SIG-M5 treated with dmso at 0.1 percent for 504 hours (cell line): ENCODE results near the gene OR2T2.
"Not testable (repeated sequence)": the region's sequence is repeated elsewhere in the genome, so short reads cannot be mapped to it uniquely, and the experiment has no call there.

Source experiments
- DNase-seq: peaks from one replicate; lab custom pipeline; 2025; ENCODE audit not compliant: unreplicated experiment; lab: John Stamatoyannopoulos, UW

The OR2T2 gene

GRCh38 chr1:248449821-248450465 is 4.5 kb downstream of the OR2T2 start:
- DNase-seq, result not testable (repeated sequence)

DNA sequence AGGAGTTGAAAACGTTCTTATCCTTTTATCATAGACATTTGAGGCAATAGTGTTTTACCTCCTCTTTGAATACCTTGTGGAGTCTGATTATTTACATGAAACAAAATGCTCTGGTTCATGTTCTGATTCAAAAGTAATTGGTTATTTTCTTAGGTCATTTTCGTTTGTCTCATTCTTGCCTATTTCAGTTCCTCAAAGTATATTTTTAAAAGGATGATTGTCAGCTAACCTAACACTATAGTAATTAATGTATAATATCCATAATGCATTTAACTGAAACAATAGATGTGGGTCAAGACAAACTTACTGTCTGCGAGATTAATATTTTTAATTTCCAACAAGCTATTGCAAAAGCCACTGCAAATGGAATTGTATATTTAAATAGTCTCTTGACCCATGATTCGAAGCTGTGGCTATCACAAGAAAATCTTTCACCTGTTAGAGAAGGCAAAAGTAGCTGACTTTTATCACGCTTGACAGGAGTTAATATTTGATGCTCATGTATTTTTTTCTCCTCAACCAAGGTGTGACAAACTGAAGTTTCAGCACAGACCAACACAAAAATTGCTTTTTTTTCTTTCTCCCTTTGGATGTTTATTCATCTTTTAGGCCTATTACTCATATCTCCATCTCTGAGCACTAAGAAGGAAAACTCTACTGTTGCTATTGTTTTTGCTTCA is 5.2 kb downstream of the OR2T2 start:
- DNase-seq, result not testable (repeated sequence)

- not testable (repeated sequence) for DNase-seq
Observed at GRCh38 chr1:248453619-248454018, 8.2 kb downstream of the OR2T2 start.

GRCh38 chr1:248455045-248455444 is 9.6 kb downstream of the OR2T2 start:
- DNase-seq, result not testable (repeated sequence)

DNA sequence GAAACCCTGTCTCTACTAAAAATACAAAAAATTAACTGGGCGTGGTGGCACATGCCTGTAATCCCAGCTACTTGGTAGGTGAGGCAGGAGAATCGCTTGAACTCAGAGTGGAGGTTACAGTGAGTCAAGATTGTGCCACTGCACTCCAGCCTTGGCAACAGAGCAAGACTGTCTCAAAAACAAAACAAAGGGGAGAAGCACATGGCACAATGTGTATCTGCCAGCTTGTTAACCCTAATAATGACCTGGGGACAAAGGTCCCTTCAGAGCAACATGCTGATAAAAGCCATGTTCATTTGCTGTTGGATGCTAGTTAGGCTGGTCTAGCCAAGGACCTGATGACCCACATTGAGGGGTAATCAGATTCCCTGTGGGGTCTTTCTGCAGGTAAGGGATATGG is 11.2 kb downstream of the OR2T2 start:
- not testable (repeated sequence) for DNase-seq

GRCh38 chr1:248459117-248459516 is 13.7 kb downstream of the OR2T2 start:
- not testable (repeated sequence) for DNase-seq

- DNase-seq, result no peak
Observed at GRCh38 chr1:248471154-248471553, 25.7 kb downstream of the OR2T2 start.

GRCh38 chr1:248472111-248472510 is 26.7 kb downstream of the OR2T2 start:
- DNase-seq, result not testable (repeated sequence)

GRCh38 chr1:248473051-248473450 is 27.6 kb downstream of the OR2T2 start, which contains the start of gene OR2T3:
Gene OR2T3, plus strand, starts transcription at chr1:248473351. Its CDS starts 0 bp downstream, at chr1:248473351.
- DNase-seq, result not testable (repeated sequence)

DNA sequence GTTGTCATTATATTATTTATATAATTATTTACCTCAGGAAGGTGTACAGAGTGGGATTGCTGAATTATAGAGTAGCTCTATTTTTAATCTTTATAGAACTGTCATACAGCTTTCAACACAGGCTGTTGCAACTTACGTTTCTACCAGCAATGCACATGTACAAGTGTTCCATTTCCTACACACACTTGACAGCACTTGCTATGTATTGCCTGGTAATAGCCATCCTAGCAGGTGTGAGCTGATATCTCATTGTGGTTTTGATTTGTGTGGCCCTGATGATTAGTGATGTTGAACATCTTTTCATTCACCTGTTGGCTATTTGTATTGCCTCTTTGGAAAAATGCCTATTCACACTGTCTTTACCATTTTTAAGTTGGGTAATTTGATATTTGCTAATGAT is 30.2 kb downstream of the OR2T2 start:
- DNase-seq, result not testable (repeated sequence)

DNA sequence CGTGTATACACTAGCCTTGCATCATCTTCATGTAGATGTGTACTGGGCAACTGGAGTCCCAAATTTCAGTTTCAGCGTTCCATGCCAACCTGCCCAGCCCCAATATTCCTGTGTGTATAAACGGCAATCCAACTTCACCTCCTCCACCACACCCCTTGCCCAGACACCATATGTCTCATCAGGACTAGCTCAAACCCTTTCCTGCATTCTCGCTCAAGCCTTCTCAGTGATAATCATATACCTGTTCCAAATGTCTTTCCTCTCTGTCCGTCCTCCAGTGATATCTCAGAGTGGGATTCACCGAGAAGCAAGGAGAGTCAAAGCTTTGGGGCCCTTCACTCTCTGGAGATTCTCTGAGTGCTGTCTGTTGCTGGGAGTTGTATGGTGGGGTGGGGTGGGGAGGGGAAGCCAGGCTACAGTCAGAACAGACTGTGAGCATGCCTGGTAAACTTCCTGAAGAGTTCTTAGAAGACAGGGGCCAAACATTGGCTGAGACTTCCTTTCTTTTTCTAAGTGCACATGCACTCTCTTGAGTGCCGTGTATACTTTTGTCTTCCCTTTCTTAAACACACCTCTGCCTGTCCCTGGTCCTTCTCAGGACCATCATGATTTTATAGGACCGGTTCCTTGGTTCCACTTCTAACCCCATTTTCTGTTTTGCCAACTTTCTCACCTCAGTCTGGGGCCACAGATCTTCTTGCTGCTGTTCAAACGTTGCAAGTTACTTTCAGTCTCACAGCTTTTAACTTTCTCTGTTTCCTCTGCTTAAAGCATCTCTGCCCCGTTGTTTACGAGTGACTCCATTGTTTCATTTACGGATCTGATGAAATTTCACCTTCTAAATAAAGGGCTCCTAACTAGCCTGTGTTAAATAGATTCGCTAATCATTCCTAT is 36.5 kb downstream of the OR2T2 start:
- DNase-seq, result not testable (repeated sequence)

GRCh38 chr1:248488289-248488688 is 42.9 kb downstream of the OR2T2 start, which contains the start of gene OR2T5:
Gene OR2T5, plus strand, starts transcription at chr1:248488589. Its CDS starts 0 bp downstream, at chr1:248488589.
- DNase-seq, result not testable (repeated sequence)

GRCh38 chr1:248496661-248497060 is 51.2 kb downstream of the OR2T2 start:
- not testable (repeated sequence) for DNase-seq

- DNase-seq, result not testable (repeated sequence)
Observed at GRCh38 chr1:248500305-248501035, 55.0 kb downstream of the OR2T2 start.
